Endothelial cell of umbilical vein (primary cell): ENCODE data around the gene SART1. TPM values are rescaled to one million over a fixed set of nuclear protein-coding genes. Genes with fewer than 3 reads are reported as not detected.

ENCODE experiments used
- BruUV-seq: library from RNA; stranded (reverse); fragments of 400-500 nt; replicated peaks from 2 replicates; lab custom pipeline; 2021; lab: Mats Ljungman, UMichigan
- CTCF ChIA-PET: fragments of 300-600, 350-600 bp; sonication (Branson Sonifier 250); formaldehyde crosslinking; loops from one replicate; lab custom pipeline; 2021; ENCODE audit warnings: antibody characterized with exemption, inconsistent platforms; lab: Charles Lee
- POLR2A ChIA-PET: fragments of 300-600, 350-600 bp; sonication (Branson Sonifier 250); formaldehyde crosslinking; loops from one replicate; lab custom pipeline; 2021; ENCODE audit warnings: antibody characterized with exemption, inconsistent platforms; lab: Charles Lee
- DNase-seq: peaks from one replicate; pipeline ENCODE4 v3.0.0-alpha.2; 2011; ENCODE audit warnings: low read depth, low spot score
- FAIRE-seq: peaks from 2 replicates; lab custom pipeline; 2011; peaks lifted over from hg19 to GRCh38; lab: Jason Lieb, UNC
- H2AFZ ChIP-seq: 2 replicates; pipeline ENCODE4 v1.6.0; 2012; ENCODE audit warnings: low read depth, low read length, control low read depth, inconsistent platforms
- H3K27ac ChIP-seq: 2 replicates; pipeline ENCODE4 v1.5.1; 2011; ENCODE audit warnings: low read depth, mild to moderate bottlenecking, control low read depth, low read length, moderate library complexity; ENCODE audit not compliant: insufficient read depth
- H3K27me3 ChIP-seq, 2 experiments: 2 replicates each; pipeline versions ENCODE4 v1.6.0 to v1.6.1; 2011; ENCODE audit warnings: low read length in 2 of 2, mixed read lengths in 1 of 2; ENCODE audit not compliant: control insufficient read depth in 2 of 2, insufficient read depth in 2 of 2
- H3K36me3 ChIP-seq, 2 experiments: 2 replicates in 1 of 2; 3 replicates in 1 of 2; pipeline ENCODE4 v1.5.1; 2011; ENCODE audit warnings: low read length in 2 of 2, mild to moderate bottlenecking in 1 of 2, moderate library complexity in 1 of 2; ENCODE audit not compliant: control insufficient read depth in 2 of 2, insufficient read depth in 2 of 2; ENCODE audit errors: extremely low read depth in 1 of 2
- H3K4me1 ChIP-seq: 3 replicates; pipeline ENCODE4 v1.5.1; 2011; ENCODE audit warnings: mild to moderate bottlenecking, low read length; ENCODE audit not compliant: control insufficient read depth, insufficient read depth; ENCODE audit errors: extremely low read depth
- H3K4me2 ChIP-seq: 2 replicates; pipeline ENCODE4 v1.6.1; 2011; ENCODE audit warnings: low read length, control low read depth, mixed read lengths; ENCODE audit not compliant: insufficient read depth
- H3K4me3 ChIP-seq, 3 experiments: fragments of 200-600 bp in 1 of 3; sonication (generic), shearing (Covaris generic) in 1 of 3; replicated peaks in 1 of 3; 2 replicates each; pipeline ENCODE4 v1.5.1; 2011 to 2016; ENCODE audit warnings: control low read depth in 3 of 3, low read length in 3 of 3, mild to moderate bottlenecking in 2 of 3, inconsistent platforms in 1 of 3, low read depth in 1 of 3, moderate library complexity in 1 of 3; ENCODE audit not compliant: insufficient read depth in 1 of 3
- H3K79me2 ChIP-seq: 2 replicates; pipeline ENCODE4 v1.6.0; 2012; ENCODE audit warnings: low read length, inconsistent platforms; ENCODE audit not compliant: control insufficient read depth, insufficient read depth
- H3K9ac ChIP-seq: replicated peaks from 2 replicates; pipeline ENCODE3; 2011; ENCODE audit warnings: low read length, control low read depth; ENCODE audit not compliant: insufficient read depth; ENCODE audit errors: extremely low read depth
- H3K9me1 ChIP-seq: replicated peaks from 3 replicates; pipeline ENCODE4 v1.6.0; 2011; ENCODE audit warnings: mild to moderate bottlenecking, low read length; ENCODE audit not compliant: control insufficient read depth, insufficient read depth; ENCODE audit errors: extremely low read depth
- H3K9me3 ChIP-seq: replicated peaks from 2 replicates; pipeline ENCODE4 v1.5.1; 2012; ENCODE audit warnings: low read length, inconsistent platforms; ENCODE audit not compliant: control insufficient read depth, insufficient read depth
- H4K20me1 ChIP-seq: replicated peaks from 2 replicates; pipeline ENCODE3; 2011; ENCODE audit warnings: mild to moderate bottlenecking, low read length; ENCODE audit not compliant: control insufficient read depth, insufficient read depth; ENCODE audit errors: extremely low read depth
- FOS ChIP-seq: IDR thresholded peaks from 2 replicates; pipeline ENCODE4 v1.6.1; 2011; ENCODE audit warnings: mild to moderate bottlenecking, low read length, moderate library complexity, borderline replicate concordance; ENCODE audit not compliant: insufficient read depth
- MYC ChIP-seq: IDR thresholded peaks from one replicate; pipeline ENCODE4 v1.6.1; 2011; ENCODE audit warnings: mild to moderate bottlenecking, low read depth, low read length
- POLR2A ChIP-seq: IDR thresholded peaks from 2 replicates; pipeline ENCODE4 v1.6.1; 2012; ENCODE audit warnings: low read depth, mild to moderate bottlenecking, control low read depth, low read length
- dilution Hi-C: fragments of 300-500 bp; cut with MboI; formaldehyde crosslinking; loops from one replicate; pipeline ENCODE4 v1.15.0; 2019; ENCODE audit warnings: low sequenced_read_pairs; ENCODE audit not compliant: extremely low pct_ligation_motif_present
- intact Hi-C: fragments of 100-400 bp; cut with micrococcal nuclease; formaldehyde crosslinking; loops from one replicate; pipeline ENCODE4 v1.10.0; 2022
- polyA plus RNA-seq, 4 experiments: library from polyadenylated mRNA; depleted of rRNA in 3 of 4; stranded (reverse) in 3 of 4; unstranded in 1 of 4; fragments of >200 nt; gene quantifications; 2 replicates each; pipeline versions ENCODE4 v1.2.1 to v1.2.3, GENCODE V29; 2011 to 2012; ENCODE audit warnings: missing spikeins in 1 of 4
- total RNA-seq: library from RNA; stranded (reverse); gene quantifications from 2 replicates; pipeline ENCODE4 v1.2.3, GENCODE V29; 2021
- TF ChIP-seq, protein P1 (sequence below): IDR thresholded peaks from 2 replicates; pipeline ENCODE4 v1.6.1; 2011; ENCODE audit not compliant: insufficient read depth, insufficient read length
- TF ChIP-seq, protein P2 (sequence below), 2 donors: IDR thresholded peaks; 1 replicate in 1 of 2; 2 replicates in 1 of 2; pipeline ENCODE4 v1.5.1; 2011; ENCODE audit warnings: low read length in 2 of 2, mild to moderate bottlenecking in 2 of 2, moderate library complexity in 2 of 2, control low read depth in 1 of 2, inconsistent platforms in 1 of 2, low read depth in 1 of 2; ENCODE audit not compliant: insufficient read depth in 1 of 2; ENCODE audit errors: extremely low read depth in 1 of 2

The SART1 gene
- total and polyA plus RNA-seq, 2 donors (not counting 3 experiments of a cell fraction or from before 2014, with no cell fraction given), result 21.8 to 62.7 TPM

DNA sequence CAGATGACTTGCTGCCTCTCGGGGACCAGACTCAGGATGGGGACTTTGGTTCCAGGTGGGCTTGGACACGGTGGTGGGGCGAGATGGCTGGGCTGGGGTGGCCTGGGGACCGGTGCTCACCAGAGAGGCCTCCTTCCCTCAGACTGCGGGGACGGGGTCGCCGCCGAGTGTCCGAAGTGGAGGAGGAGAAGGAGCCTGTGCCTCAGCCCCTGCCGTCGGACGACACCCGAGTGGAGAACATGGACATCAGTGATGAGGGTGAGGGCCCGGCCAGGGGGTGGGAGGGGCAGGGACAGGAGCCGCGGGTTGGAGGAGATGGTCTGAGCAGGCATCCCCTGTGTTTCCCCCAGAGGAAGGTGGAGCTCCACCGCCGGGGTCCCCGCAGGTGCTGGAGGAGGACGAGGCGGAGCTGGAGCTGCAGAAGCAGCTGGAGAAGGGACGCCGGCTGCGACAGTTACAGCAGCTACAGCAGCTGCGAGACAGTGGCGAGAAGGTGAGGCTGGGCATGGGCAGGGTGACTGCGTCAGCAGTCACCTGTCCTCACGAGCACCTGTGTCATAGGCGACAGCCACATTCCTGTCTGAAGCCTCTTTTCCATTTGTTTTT, 5.9 kb downstream of the SART1 start:
- H3K4me2 ChIP-seq, result no peak overlapping the region
- no peak overlapping the region for H3K27ac ChIP-seq
- H3K36me3 ChIP-seq, result peaks cover 9 to 55% of the 10 kb centered on the region in 2 experiments
- DNase-seq (no peak), FAIRE-seq (no peak)
- H3K27me3 ChIP-seq, result no peaks in the 10 kb centered on the region
- H4K20me1 ChIP-seq, result no peaks in the 10 kb centered on the region
- ChIA-PET CTCF (no interaction called here), POLR2A (interaction anchor here (0.7 kb wide), 1 partner anchor 13 kb away, joined by 8 read pairs; no protein-coding TSS in a partner anchor)
- no peak overlapping the region for H3K4me3 ChIP-seq
- H3K9me1 ChIP-seq, result no peaks in the 10 kb centered on the region
- H2AFZ ChIP-seq, result no peak overlapping the region
- peaks cover 8% of the 10 kb centered on the region for H3K4me1 ChIP-seq
- TF ChIP-seq MYC, result no peak
- peaks cover 19% of the 10 kb centered on the region for H3K79me2 ChIP-seq
- dilution Hi-C loops, result no loop called here
- no peaks in the 10 kb centered on the region for H3K9me3 ChIP-seq
- intact Hi-C loops, result no loop called here
- no TSS peak for BruUV-seq
- H3K9ac ChIP-seq, result no peak overlapping the region

DNA sequence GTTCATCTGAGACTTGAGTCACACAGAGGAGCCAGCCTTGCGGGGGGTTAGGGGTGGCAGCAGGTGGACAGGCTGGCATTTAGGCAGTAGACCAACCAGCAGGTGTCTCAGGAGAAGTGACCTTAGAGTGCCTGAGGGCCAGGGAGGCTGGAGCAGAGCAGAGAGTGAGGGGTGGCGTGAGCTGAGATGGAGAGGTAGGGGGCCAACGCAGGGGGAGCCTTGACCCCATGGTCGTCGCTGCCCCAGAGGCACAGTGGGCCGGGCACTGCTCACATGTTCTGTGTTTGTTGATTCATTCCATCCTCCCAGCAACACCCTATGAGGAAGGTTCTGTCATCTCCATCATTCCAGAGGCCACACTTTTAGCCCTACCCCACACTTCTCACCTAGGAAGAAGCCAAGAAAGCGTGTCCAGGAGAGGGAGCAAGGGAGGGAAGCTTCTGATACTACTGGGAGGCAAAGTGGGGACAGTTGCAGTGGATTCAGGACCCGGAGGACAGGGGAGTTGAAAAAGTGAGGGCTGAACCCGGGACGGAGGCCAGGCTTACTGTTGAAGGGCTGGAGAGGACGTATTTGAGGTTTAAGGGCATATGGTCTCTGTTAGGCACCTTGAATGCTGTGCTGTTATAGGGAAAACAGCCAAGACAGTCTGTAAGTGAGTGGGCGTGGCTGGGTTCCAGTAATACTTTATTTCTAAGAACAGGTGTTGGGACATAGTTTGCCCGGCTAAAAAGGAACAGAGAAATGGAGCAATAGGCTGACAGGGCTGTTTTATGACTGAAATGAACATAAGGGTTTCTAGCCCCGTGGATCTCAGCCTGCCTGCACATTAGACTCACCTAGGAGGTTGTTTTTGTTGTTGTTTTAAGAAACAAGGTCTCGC, 7.3 kb downstream of the SART1 start:
- Histone ChIP-seq H2AFZ (no peak overlapping the region), H3K36me3 (peaks cover 13 to 60% of the 10 kb centered on the region in 2 experiments), H3K79me2 (peaks cover 7% of the 10 kb centered on the region), H3K9me1 (no peaks in the 10 kb centered on the region), H3K9ac (no peak overlapping the region), H3K4me3 (no peak overlapping the region), H3K27ac (no peak overlapping the region), H3K4me1 (no peaks in the 10 kb centered on the region), H4K20me1 (no peaks in the 10 kb centered on the region), H3K9me3 (no peaks in the 10 kb centered on the region), H3K27me3 (no peaks in the 10 kb centered on the region), H3K4me2 (no peak overlapping the region)
- ChIA-PET POLR2A (no interaction called here), CTCF (no interaction called here)
- no TSS peak for BruUV-seq
- no peak for DNase-seq
- FAIRE-seq, result no peak
- TF ChIP-seq, protein P1, sequence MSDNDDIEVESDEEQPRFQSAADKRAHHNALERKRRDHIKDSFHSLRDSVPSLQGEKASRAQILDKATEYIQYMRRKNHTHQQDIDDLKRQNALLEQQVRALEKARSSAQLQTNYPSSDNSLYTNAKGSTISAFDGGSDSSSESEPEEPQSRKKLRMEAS, result no peak
- TF ChIP-seq FOS (no peak), POLR2A (no peak)
- TF ChIP-seq, protein P2, sequence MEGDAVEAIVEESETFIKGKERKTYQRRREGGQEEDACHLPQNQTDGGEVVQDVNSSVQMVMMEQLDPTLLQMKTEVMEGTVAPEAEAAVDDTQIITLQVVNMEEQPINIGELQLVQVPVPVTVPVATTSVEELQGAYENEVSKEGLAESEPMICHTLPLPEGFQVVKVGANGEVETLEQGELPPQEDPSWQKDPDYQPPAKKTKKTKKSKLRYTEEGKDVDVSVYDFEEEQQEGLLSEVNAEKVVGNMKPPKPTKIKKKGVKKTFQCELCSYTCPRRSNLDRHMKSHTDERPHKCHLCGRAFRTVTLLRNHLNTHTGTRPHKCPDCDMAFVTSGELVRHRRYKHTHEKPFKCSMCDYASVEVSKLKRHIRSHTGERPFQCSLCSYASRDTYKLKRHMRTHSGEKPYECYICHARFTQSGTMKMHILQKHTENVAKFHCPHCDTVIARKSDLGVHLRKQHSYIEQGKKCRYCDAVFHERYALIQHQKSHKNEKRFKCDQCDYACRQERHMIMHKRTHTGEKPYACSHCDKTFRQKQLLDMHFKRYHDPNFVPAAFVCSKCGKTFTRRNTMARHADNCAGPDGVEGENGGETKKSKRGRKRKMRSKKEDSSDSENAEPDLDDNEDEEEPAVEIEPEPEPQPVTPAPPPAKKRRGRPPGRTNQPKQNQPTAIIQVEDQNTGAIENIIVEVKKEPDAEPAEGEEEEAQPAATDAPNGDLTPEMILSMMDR (IDR thresholded peaks at IDR 0.05; ENCODE audit: extremely low read depth in 1 of 2, insufficient read depth in 1 of 2, low read depth in 1 of 2, low read length in 2 of 2), result no peak
- intact Hi-C loops, result no loop called here
- dilution Hi-C loops, result no loop called here
